Stimulated activated CD4-positive, alpha-beta T cell treated with anti-CD3 and anti-CD28 coated beads, Interleukin-1b, Interleukin-23, amount 100 ng/mL, for 4 hours (primary cell): ENCODE data around the gene ARHGEF17.

Source experiments
- DNase-seq, 2 donors: peaks; one replicate each; pipeline ENCODE4 v3.0.0-alpha.2; 2020; ENCODE audit warnings: low read depth in 2 of 2

Gene ARHGEF17

GRCh38 chr11:73406131-73406530, 98.1 kb downstream of the ARHGEF17 start:
- no peak for DNase-seq

GRCh38 chr11:73406619-73407018, 98.5 kb downstream of the ARHGEF17 start:
- DNase-seq = no peak

- DNase-seq = no peak
Observed at GRCh38 chr11:73409431-73409830, 101.4 kb downstream of the ARHGEF17 start.

- DNase-seq = no peak
Observed at GRCh38 chr11:73410627-73411026, 102.6 kb downstream of the ARHGEF17 start.

- no peak for DNase-seq
Observed at GRCh38 chr11:73411031-73411430, 103.0 kb downstream of the ARHGEF17 start.

GRCh38 chr11:73412308-73412707, 104.2 kb downstream of the ARHGEF17 start:
- DNase-seq = no peak

DNA sequence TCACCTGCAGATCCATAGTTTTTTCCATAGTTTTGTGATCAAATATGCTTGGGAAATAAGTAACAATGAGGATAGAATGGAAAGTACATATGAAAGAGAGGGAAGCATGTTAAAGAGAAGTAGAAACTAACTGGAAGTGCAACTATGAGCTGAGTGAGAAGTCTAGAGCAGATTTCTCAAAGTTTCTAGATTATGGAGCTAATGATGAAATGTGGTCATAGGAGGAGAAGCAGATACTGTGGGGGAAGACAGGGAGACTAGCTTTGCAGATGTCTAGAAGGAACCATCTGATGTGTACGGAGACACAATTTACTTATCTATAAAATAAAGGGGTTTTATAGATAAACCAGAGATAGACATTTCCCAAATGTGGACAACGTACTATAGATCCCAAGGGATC, 105.2 kb downstream of the ARHGEF17 start:
- DNase-seq = no peak

GRCh38 chr11:73414977-73415651, 107.0 kb downstream of the ARHGEF17 start:
- DNase-seq = no peak

DNA sequence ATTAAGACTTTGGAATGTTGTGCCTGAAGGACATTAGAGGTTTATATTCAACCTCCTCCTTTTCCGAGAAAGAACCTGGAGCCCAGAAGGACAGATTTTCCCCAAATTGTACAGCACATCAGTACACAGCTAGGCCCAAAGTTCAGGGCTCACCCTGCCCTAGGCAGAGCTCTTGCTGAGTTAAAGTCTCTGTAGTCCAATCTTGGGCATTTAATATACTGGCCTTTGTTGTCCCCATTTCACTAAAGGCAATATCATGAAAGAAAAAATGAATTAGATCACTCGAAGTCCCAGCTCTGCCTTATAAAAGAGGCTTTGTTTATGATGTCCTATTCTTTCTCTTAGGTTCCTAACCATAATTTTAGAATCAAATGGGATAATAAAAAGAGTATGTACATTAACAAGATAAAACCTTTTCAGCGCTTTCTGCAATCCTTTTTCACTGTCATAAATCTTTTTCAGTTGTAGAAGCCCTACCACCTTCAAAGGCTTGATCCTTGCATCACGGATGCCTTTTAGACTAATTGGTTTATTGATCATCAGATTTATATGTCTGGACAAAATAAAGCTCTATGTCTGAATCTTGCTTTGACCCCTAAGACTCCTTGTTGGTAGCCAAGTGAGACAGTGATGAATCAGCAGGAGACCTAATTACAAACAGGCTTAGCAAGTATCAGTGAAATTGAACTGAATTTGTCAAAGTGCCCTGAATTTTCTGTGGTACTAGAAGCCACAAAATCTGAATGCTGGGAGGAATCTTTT, 108.0 kb downstream of the ARHGEF17 start:
- DNase-seq = no peak

DNA sequence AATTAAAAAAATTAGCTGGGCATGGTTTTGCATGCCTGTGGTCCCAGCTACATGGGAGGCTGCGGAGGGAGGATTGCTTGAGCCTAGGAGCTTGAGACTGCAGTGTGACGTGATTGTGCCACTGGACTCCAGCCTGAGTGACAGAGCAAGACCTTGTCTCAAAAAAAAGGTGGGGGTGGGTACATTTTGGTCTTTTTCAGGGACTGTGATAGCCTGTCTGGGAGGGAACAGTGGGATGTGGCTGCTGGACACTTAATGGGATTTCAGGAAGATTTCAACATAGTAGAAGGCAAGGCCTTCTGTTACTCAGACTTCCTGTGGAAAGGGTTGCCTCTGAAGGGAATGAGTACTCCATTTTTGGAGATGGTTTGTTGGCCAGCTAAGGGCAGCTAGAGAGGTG, 108.7 kb downstream of the ARHGEF17 start:
- no peak for DNase-seq
